Measurements from ENCODE around the gene GARIN5B.
A peak's percentile ranks its signal among the peaks of the same experiment; 100 is the strongest.

The GARIN5B gene

DNA sequence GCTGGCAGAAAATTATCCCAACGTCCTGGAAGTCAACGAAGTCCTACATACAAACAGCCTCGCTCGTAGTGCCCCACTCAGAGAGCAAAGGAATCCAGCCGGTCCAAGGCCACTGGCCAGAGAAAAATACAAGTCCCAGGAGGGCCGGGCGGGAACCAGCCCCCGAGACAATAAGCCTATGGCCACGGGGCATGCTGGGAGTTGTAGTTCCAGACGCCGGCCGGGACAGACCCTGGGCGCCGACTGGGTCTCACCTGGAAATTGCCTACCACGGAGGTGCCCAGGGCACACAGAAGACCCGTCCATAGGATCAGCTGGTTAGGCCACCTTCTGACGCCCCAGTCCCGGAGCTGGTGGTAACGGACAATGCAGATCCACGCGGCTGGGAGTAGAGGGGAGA is 43.3 kb downstream of the GARIN5B start:
- DNase-seq: peak; percentile 85

DNA sequence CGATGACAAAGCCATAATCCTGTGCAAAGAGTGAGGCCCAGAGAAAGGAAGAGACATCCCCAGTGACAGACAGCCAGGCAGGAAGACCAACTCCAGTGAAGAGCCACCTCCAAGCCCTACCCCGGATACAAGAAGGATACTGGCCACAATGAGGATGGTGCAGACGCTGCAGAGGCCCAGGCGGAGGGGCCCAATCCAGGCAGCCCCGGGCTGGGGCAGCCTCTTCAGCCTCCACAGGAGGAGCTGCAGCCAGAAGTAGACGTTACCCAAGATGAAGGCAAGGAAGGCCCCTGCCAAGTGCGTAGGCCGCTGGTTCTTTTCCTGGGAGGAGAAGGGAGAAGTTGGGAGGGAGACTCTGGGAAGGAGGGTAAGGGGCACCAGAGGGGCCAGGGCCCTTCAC is 46.4 kb downstream of the GARIN5B start:
- DNase-seq: no peak

DNA sequence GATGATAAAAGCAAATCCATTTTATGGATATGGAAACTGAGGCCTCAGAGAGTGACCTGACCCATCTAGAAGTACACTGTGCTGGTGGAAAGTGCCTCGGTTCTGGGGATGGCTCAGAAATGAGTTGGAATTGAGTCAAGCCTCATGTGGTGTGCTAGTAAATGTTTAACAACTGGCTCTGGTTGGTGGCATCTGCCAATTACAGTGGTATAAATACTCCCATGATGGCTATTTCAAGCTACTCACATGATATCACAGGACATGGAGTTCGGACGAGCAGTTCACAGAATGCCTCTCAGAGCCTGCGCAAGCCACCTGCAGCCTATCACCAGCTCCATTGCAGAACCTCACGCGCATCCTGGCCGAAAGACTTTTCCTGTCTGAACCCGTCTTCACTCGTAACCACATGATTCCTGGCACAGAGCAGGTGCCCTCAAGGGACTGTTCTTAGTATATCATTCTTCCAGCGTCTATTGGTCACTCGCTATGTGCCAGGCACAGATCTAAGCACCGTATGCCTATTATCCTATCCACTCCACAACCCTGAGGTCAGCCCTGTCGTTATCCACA is 47.0 kb downstream of the GARIN5B start:
- no peak for DNase-seq

DNA sequence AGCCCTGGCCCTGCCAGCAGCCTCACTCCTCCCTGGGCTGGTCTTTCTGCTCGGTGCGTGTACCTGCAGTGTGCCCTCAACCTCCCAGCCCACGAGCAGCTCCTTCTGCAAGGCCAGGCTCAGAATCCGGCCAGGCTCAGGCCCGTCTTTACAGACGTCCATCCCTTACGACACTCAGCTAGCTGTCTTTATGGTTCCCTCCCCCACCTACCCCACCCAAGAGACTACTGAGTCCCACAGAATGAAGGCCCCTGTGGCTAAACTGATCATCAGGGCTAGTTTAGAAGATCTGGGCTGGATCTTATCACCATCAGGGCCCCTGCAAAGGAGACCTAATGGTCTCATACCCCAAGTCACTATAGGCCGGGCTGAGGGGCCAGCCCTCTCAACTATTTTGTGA is 48.7 kb downstream of the GARIN5B start:
- DNase-seq: no peak

DNA sequence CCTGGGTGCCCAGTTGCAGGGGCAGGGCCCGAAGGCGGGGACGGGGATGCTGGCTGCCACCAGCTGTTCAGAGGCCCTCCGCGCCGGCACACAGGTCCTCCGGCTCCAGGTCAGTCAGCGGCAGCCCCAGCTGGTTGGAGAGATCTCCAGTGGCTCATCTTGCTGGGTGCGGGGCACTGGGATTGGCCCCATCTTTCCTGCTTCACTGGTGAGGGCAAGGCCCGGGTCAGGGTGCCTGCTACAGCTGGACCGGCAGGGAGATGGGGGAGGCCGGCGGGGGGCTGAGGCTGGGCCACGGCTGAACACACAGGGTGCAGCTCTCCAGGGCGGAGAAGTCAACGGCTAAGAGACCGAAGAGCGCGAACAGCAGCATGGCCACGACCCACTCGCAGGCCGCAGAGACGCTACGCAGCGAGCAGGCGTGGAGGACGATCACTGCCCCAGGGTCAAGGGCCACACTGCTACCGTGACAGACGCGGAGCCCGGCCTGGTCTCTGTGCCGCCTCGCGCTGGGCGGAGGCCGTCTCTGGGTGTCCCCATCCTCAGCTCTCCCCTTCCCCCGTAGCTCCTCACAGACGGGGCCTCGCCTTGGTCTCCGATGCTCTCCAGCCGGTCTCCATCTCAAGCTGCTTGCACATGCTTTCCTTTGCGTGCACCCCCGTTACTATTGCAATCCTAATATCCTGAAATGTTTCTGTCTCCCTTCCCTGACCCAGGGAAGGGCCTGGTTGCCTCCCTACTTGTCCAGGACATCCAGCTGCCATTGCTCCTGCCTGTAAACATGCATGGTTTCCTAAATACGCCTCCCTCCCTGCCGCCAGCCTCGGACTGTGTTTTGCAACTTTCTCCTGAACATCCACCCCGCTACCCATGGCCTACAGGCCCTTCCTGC is 50.2 kb downstream of the GARIN5B start:
- no peak for DNase-seq

DNA sequence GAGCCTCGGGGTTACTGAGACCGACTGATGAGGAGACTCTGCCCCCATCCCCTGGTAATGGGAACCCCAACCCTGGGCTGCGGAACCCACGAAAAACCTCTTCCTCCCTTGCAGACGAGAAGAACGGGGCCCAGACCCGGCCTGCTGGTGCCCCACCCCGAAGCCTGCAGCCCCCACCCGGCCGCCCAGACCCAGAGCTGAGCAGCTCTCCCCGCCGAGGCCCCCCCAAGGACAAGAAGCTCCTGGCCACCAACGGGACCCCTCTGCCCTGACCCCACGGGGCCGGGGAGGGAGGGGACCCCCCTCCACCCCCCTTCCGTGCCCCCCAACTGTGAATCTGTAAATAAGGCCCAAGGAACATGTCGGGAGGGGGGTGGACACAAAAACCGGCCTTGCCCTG is 51.3 kb downstream of the GARIN5B start:
- DNase-seq: no peak

DNA sequence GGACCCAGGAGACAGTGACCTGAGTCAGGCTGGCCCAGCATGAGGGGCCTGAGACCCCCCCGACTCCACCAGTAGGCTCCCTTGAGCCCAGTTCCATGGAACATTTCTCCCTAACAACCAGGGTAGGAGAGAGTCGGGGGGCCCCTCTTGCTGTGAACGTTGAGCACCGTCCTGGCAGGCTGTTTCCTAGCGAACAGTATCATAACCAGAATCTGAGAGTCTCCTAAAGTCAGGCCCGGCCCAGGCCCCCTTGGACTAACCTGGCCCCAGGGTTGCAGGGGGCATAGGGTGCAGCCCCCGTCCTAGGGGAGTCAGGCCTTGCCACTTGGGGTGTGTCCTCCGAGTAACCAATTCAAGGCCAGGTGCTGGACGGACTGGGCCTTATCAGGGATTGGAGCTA is 51.7 kb downstream of the GARIN5B start:
- no peak for DNase-seq

DNA sequence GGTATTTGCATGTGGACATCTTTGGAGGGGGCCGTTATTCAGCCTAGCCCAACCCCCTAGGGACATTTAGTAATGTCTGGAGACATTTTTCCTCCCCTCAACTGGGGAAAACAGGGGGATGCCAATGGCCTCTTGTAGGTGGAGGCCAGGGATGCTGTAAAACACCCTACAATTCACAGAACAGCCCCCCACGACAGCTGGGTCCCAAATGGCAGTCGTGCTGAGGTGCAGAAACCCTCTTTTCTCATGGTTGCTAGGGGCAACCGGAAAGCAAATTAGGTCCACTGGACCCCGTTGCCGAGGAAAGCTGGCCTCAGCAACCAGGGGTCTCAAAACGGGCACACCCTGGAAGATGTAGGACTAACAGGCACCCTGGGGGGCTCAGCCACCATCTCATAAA is 52.6 kb downstream of the GARIN5B start:
- no peak for DNase-seq

DNA sequence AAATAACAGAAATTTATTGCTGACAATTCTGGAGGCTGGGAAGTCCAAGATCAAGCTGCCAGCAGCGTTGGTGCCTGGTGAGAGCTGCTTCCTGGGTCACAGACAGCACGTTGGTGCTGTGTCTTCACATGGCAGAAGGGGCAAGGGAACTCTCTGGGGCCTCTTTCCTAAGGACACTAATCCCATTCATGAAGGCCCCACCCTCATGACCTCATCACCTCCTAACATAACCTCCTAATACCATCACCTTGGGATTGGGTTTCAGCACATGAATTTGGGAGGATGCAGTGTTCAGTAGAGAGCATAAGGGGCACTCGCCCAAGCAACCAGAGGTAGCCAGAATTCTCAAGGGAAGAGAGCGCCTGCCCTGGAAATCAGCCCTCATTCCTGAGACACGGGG is 53.6 kb downstream of the GARIN5B start:
- DNase-seq: no peak

DNA sequence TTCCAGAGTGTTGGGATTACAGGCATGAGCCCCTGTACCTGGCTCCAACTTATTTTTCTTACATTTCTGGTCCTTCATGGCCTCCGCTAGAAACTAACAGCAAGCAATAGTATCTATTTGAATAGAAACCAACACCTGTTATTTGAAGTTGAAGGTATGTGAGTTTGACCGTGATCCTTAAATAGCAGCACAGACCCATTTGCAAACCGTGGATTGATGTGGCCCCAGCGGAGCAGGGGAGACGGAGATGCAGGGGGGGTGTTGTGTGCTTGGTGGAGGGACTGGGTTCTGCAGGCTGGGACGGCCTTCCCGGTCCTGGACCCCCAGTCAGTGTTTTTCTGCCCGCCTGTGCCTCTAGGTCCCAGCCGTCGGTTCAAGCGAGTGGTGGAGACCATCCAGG is 54.8 kb downstream of the GARIN5B start:
- no peak for DNase-seq

DNA sequence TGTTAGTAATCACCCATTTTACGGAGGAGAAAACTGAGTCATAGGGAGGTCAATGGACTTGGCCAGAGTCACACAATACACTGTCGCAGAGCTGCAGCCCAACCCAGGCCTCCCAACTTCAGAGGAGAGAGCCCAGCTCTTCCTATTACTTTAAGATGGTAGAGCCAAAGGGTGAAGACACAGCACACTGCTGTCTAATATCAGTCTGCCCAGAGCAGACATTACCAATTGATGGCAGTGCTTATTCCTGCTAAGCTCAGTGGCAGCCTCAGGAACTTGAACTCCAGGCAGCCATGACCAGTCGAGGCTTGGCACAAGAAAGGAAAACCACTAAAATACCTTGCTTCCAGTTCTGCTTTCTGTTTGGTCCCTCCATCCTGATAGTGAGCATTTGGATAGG is 56.3 kb downstream of the GARIN5B start:
- DNase-seq: no peak

DNA sequence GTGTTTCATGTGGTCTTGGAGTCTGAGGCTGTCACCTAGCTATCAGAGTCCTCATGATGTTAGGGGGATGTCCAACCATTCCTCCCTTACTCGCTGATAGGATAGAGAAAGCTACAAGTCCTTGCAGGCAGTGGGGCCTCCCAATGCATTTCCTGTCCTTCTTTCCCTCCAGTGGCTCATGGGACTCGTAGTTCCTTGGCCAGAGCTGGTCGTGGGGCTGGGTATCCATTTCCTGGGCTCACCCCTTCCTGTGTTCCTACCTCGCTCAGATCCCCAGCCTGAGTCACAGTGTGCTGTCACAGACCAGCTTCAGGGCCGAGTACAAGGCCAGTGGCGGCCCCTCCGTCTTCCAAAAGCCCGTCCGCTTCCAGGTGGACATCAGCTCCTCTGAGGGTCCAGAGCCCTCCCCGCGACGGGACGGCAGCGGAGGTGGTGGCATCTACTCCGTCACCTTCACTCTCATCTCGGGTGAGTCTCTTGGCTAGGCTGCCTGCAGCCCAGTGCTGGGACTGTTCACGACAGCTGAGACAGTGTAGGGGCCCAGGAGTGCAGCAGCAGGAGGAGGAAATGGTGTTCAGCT is 57.0 kb downstream of the GARIN5B start:
- no peak for DNase-seq

DNA sequence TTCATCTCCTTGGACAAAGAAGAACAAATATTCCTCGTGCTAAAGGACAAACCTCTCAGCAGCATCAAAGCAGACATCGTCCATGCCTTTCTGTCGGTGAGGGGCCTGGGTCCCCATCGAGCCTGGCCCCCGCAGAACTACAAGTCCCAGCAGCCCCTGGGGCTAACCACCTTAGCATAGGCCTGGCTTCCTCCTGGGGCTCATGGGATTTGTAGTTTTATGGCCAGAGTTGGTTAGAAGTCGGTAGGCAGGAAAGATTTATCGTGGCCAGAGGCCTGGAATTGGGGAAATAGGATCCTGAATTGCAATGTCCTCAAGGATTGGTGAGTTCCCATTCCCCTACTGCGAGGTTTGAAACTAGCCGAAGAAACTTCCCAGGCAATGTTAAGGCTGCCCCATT is 57.6 kb downstream of the GARIN5B start:
- DNase-seq: peak; percentile 49

DNA sequence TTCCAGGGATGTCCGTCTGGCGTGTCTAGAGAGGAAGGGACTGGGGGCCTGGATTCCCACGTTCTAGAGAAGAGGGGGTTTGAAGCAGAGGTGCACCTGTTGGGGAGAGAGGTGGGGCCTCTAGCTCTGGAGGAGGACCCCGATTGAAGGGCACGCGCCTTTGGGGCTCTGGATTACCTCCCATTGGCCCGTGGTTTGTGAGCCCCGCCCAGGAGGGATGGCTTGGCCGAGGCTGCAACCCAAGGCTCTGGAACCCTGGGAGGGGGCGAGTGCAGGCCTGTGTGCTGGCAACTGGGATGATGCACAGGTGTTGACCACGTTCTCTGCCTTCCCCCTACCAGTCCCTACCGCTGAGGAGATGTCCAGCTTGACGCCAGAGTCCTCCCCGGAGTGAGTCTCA is 58.1 kb downstream of the GARIN5B start:
- DNase-seq: no peak
